B cell (primary cell): Measurements from ENCODE around the gene GNA12.

Source experiments
- CTCF ChIP-seq: fragments of 200-600 bp; IDR thresholded peaks from one replicate; pipeline ENCODE4 v1.8.0; 2022; ENCODE audit warnings: antibody characterized with exemption, mild to moderate bottlenecking
- EZH2 ChIP-seq: IDR thresholded peaks from 2 replicates; pipeline ENCODE4 v1.6.1; 2012; ENCODE audit warnings: borderline replicate concordance, low read depth, mild to moderate bottlenecking, moderate library complexity, low read length; ENCODE audit not compliant: insufficient read depth, poor library complexity, severe bottlenecking

GRCh38 chr7:2684501-2684900 is 159.6 kb downstream of the GNA12 start:
- TF ChIP-seq CTCF (no peak), EZH2 (no peak)
